ENCODE data around the gene SSBP4.
"Not testable (repeated sequence)": the region's sequence is repeated elsewhere in the genome, so short reads cannot be mapped to it uniquely, and the experiment has no call there.

Gene SSBP4

GRCh38 chr19:18405754-18406153, 13.4 kb upstream of the SSBP4 start:
- POLR2A ChIA-PET = interaction anchor here (0.7 kb wide), 1 partner anchor 26 kb away, joined by 4 read pairs; no protein-coding TSS in a partner anchor
- H3K9me3 ChIP-seq (ENCODE audit: control insufficient read depth, insufficient read depth, low read depth, low read length); H3K36me3 ChIP-seq (ENCODE audit: control insufficient read depth in 2 of 2, insufficient read depth in 1 of 2, low read length in 2 of 2); H3K4me3 ChIP-seq (ENCODE audit: low read depth, low read length); H3K4me1 ChIP-seq (ENCODE audit: control insufficient read depth, insufficient read depth, low read length); H3K27ac ChIP-seq (ENCODE audit: extremely low read depth, low read depth, low read length): not testable (repeated sequence)
- CTCF ChIA-PET = interaction anchor here (1.1 to 2.7 kb wide), 5 partner anchors 15 to 126 kb away, joined by 4 to 14 read pairs (median 6); no protein-coding TSS in a partner anchor

DNA sequence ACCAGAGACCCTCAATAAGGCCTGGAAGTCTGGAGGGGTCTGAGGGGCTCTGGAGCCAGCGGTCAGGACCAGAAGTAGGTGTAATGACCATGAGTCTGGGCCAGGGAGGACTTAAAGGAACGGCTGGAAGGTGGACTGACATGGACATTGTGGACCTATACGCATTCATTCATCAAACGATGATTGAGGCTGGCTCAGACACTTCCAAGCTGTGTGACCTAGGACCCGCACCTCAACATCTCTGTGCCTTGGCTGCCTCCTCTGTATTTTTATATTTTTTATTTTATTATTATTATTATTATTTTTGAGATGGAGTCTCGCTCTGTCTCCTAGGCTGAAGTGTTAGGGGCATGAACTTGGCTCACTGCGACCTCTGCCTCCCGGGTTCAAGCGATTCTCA, 12.4 kb upstream of the SSBP4 start:
- no peaks in the 10 kb centered on the region for H3K9me3 ChIP-seq (ENCODE audit: control insufficient read depth, insufficient read depth, low read depth, low read length)
- TF ChIP-seq ELK4 (IDR thresholded peaks at IDR 0.05; ENCODE audit: borderline replicate concordance, low read depth, low read length) = no peak
- no peak for TF ChIP-seq ZNF561 (tag by site-specific recombination; IDR thresholded peaks at IDR 0.05; ENCODE audit: borderline replicate concordance)
- H3K4me1 ChIP-seq (ENCODE audit: control insufficient read depth, insufficient read depth, low read length) = no peaks in the 10 kb centered on the region
- no peak overlapping the region for H3K27ac ChIP-seq (ENCODE audit: extremely low read depth, low read depth, low read length)
- ChIA-PET CTCF (interaction anchor here (1.1 to 2.7 kb wide), 6 partner anchors 16 to 127 kb away, joined by 4 to 14 read pairs (median 6); no protein-coding TSS in a partner anchor), POLR2A (no interaction called here)
- H3K4me3 ChIP-seq (ENCODE audit: low read depth, low read length) = no peak overlapping the region
- no peaks in the 10 kb centered on the region for H3K36me3 ChIP-seq (ENCODE audit: control insufficient read depth in 2 of 2, insufficient read depth in 1 of 2, low read length in 2 of 2)

DNA sequence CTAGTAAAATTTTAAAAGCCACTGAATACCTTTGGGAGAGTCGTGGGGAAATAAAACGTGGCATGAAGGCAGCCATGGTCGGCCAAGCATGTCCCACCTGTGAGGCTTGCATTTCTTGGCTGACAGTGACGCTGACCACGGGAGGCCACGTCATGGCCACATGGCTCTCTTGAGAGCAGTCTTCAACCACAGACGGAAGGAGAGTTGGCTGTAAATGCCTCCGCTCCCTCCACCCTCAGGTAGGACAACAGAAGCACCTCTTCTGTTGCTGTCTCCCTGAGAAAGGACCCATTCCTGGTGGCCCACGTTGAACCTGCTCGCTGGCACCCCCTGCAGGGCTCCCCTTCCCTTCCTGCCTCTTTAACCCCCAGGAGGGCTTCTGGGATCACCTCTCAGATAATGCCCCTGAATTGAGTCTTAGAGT, 11.1 kb upstream of the SSBP4 start:
- TF ChIP-seq, protein P1, sequence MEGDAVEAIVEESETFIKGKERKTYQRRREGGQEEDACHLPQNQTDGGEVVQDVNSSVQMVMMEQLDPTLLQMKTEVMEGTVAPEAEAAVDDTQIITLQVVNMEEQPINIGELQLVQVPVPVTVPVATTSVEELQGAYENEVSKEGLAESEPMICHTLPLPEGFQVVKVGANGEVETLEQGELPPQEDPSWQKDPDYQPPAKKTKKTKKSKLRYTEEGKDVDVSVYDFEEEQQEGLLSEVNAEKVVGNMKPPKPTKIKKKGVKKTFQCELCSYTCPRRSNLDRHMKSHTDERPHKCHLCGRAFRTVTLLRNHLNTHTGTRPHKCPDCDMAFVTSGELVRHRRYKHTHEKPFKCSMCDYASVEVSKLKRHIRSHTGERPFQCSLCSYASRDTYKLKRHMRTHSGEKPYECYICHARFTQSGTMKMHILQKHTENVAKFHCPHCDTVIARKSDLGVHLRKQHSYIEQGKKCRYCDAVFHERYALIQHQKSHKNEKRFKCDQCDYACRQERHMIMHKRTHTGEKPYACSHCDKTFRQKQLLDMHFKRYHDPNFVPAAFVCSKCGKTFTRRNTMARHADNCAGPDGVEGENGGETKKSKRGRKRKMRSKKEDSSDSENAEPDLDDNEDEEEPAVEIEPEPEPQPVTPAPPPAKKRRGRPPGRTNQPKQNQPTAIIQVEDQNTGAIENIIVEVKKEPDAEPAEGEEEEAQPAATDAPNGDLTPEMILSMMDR (tag by site-specific recombination; IDR thresholded peaks at IDR 0.05) = peak; percentile 52; the same call in 1 of the 2 replicates
- TF ChIP-seq, protein P2, sequence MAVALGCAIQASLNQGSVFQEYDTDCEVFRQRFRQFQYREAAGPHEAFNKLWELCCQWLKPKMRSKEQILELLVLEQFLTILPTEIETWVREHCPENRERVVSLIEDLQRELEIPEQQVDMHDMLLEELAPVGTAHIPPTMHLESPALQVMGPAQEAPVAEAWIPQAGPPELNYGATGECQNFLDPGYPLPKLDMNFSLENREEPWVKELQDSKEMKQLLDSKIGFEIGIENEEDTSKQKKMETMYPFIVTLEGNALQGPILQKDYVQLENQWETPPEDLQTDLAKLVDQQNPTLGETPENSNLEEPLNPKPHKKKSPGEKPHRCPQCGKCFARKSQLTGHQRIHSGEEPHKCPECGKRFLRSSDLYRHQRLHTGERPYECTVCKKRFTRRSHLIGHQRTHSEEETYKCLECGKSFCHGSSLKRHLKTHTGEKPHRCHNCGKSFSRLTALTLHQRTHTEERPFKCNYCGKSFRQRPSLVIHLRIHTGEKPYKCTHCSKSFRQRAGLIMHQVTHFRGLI (tag by site-specific recombination; IDR thresholded peaks at IDR 0.05) = no peak
- TF ChIP-seq ZFP3 (tag by site-specific recombination; IDR thresholded peaks at IDR 0.05; ENCODE audit: low read depth) (no peak), GLIS2 (tag by site-specific recombination; IDR thresholded peaks at IDR 0.05) (peak; percentile 27; the same call in 1 of the 2 replicates), ZEB2 (tag by site-specific recombination; IDR thresholded peaks at IDR 0.05) (no peak), ZNF629 (tag by site-specific recombination; IDR thresholded peaks at IDR 0.05) (no peak), IKZF3 (tag by site-specific recombination; IDR thresholded peaks at IDR 0.05) (0 out of 2 replicates have a peak, but pooled peaks have one; percentile 10), ZNF274 (IDR thresholded peaks at IDR 0.05; ENCODE audit: low read length) (no peak), ZNF274 (tag by site-specific recombination; IDR thresholded peaks at IDR 0.05; ENCODE audit: borderline replicate concordance) (no peak), ZNF654 (tag by site-specific recombination; IDR thresholded peaks at IDR 0.05; ENCODE audit: low read depth) (peak; percentile 13), GLIS1 (tag by site-specific recombination; IDR thresholded peaks at IDR 0.05) (peak; percentile 67), SCRT2 (tag by site-specific recombination; IDR thresholded peaks at IDR 0.05) (no peak), ZNF561 (tag by site-specific recombination; IDR thresholded peaks at IDR 0.05; ENCODE audit: borderline replicate concordance) (0 out of 2 replicates have a peak, but pooled peaks have one; percentile 67)
- TF ChIP-seq, protein P3, sequence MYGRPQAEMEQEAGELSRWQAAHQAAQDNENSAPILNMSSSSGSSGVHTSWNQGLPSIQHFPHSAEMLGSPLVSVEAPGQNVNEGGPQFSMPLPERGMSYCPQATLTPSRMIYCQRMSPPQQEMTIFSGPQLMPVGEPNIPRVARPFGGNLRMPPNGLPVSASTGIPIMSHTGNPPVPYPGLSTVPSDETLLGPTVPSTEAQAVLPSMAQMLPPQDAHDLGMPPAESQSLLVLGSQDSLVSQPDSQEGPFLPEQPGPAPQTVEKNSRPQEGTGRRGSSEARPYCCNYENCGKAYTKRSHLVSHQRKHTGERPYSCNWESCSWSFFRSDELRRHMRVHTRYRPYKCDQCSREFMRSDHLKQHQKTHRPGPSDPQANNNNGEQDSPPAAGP (tag by site-specific recombination; IDR thresholded peaks at IDR 0.05) = no peak
- TF ChIP-seq, protein P4, sequence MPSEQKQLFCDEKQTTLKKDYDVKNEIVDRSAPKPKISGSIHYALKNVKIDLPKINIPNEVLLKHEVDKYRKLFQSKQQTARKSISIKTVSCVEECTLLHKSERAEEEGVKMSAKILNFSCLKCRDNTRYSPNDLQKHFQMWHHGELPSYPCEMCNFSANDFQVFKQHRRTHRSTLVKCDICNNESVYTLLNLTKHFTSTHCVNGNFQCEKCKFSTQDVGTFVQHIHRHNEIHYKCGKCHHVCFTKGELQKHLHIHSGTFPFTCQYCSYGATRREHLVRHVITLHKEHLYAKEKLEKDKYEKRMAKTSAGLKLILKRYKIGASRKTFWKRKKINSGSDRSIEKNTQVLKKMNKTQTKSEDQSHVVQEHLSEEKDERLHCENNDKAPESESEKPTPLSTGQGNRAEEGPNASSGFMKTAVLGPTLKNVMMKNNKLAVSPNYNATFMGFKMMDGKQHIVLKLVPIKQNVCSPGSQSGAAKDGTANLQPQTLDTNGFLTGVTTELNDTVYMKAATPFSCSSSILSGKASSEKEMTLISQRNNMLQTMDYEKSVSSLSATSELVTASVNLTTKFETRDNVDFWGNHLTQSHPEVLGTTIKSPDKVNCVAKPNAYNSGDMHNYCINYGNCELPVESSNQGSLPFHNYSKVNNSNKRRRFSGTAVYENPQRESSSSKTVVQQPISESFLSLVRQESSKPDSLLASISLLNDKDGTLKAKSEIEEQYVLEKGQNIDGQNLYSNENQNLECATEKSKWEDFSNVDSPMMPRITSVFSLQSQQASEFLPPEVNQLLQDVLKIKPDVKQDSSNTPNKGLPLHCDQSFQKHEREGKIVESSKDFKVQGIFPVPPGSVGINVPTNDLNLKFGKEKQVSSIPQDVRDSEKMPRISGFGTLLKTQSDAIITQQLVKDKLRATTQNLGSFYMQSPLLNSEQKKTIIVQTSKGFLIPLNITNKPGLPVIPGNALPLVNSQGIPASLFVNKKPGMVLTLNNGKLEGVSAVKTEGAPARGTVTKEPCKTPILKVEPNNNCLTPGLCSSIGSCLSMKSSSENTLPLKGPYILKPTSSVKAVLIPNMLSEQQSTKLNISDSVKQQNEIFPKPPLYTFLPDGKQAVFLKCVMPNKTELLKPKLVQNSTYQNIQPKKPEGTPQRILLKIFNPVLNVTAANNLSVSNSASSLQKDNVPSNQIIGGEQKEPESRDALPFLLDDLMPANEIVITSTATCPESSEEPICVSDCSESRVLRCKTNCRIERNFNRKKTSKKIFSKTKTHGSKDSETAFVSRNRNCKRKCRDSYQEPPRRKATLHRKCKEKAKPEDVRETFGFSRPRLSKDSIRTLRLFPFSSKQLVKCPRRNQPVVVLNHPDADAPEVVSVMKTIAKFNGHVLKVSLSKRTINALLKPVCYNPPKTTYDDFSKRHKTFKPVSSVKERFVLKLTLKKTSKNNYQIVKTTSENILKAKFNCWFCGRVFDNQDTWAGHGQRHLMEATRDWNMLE (tag by site-specific recombination; conservative IDR thresholded peaks at IDR 0.05; ENCODE audit: low read depth) = no peak
- Histone ChIP-seq H3K4me3 (ENCODE audit: low read depth, low read length) (no peak overlapping the region), H3K9me3 (ENCODE audit: control insufficient read depth, insufficient read depth, low read depth, low read length) (no peaks in the 10 kb centered on the region), H3K27ac (ENCODE audit: extremely low read depth, low read depth, low read length) (no peak overlapping the region), H3K4me1 (ENCODE audit: control insufficient read depth, insufficient read depth, low read length) (no peaks in the 10 kb centered on the region), H3K36me3 (ENCODE audit: control insufficient read depth in 2 of 2, insufficient read depth in 1 of 2, low read length in 2 of 2) (no peaks in the 10 kb centered on the region)
- ChIA-PET POLR2A (no interaction called here), CTCF (interaction anchor here (0.9 to 1.3 kb wide), 2 partner anchors 59 to 132 kb away, joined by 3 to 4 read pairs; no protein-coding TSS in a partner anchor)
